ENCODE data around the gene PSMB10.

- TF ChIP-seq GATA3 (IDR thresholded peaks at IDR 0.05; ENCODE audit: low read depth, low read length) (no peak), GATA2 (IDR thresholded peaks at IDR 0.05; ENCODE audit: low read depth, low read length) (no peak)
These were observed 4.2 kb downstream of the PSMB10 start for GRCh38 chr16:67932462-67932840.
